SIG-M5 (cell line): ENCODE data around the gene CCL14.
"Not testable (repeated sequence)": the region's sequence is repeated elsewhere in the genome, so short reads cannot be mapped to it uniquely, and the experiment has no call there.

ENCODE experiments used
- DNase-seq: peaks from one replicate; lab custom pipeline; 2025; lab: John Stamatoyannopoulos, UW

The CCL14 gene

DNA sequence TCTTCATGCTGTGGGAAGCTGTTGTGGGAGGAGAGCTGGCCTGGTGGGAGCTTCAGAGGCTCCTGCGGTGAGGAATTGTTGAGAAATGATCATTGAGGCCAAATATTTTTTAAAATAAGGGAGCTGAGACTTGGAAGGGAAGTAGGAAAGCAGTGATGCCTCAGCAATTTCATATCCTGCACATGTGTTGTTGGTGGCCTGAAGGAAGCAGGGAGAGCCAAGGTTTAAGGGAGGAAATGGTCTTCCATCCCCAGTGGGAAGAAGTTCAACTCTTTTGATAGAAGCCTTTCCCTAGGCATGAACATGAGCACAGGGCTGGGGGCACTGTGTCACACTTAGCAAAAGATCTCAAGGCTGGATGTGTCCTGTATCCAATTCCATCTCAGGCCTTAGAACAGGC lies at the start of gene CCL14:
Gene CCL14, minus strand, starts transcription at position 87 of the 400 bp plus-strand sequence. Its CDS starts 80 bp downstream, at position 7.
- no peak for DNase-seq

DNA sequence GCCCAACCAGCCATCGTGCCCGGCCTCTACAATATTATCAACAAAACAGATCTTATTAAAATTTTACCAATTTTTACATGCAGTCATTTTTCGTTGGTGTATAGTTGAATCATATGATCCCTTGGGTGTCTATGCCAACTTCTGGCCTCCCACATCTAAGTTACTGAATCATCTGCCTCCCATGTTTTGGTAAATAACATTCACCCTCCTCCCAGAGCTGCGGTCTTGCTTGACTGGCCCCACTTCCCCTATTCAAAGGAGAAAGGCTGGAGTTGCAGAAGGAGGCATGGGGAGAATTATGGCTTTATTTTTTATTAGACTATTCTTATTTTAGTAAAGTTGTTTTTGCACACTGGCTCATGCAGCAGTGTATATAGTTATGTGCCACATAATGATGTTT lies 49.7 kb upstream of the CCL14 start:
- DNase-seq: peak; percentile 60

DNA sequence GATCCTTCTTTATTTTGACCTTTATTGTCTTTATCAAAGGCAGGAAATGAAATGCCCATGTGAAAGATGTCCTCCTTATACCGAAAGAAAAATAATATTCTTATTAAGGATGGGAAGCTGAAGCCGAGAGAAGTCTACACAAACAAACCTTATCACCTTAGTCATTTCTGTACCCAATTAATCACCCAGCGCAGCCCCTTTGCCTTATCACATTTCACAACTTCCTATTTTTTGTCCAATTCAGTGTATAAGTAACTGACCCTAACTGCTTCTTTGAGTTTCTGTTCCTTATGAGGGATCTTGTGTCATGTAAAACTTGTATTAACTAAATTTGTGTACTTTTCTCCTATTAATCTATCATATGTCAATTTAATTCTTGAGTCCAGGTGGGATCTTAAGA lies 47.6 kb upstream of the CCL14 start:
- DNase-seq: peak; percentile 84

DNA sequence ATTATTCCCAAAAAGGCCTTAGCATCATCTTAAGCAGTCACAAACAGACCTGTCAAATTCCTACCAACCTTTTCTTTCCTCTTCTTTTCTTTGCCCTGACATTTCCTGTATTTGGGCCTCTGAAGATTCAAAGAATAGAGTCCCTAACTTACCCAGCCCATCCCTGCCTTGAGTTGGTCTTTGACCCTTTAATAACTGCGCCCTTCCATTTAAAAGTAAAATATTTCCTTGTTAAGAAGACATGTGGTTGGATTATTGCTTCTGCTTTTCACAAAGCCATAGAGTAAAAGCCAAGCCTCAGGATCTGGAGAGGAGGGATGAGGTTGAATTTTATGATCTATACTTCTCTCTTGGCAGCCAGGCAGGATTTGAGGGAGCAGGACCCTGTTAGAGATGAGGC lies 44.4 kb upstream of the CCL14 start:
- no peak for DNase-seq

DNA sequence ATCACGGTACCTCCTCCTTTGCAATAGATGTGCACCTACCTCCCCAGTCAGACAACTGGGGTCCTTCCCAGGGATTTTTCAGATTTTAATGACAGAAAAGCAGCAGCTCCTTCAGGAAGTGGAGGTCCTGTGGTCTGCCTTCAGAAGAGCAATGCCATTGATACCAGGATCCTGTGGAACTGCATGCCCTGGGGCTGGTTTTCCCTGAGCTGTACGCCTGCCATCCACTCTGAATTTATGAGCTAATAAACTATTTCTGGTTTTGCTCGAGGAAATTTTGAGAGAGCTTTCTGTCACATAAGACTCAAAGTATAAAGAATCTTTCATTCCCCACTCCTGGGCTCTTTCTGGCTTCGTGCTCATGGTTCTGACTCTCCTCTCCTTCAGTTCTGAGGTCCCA lies 41.2 kb upstream of the CCL14 start:
- no peak for DNase-seq

DNA sequence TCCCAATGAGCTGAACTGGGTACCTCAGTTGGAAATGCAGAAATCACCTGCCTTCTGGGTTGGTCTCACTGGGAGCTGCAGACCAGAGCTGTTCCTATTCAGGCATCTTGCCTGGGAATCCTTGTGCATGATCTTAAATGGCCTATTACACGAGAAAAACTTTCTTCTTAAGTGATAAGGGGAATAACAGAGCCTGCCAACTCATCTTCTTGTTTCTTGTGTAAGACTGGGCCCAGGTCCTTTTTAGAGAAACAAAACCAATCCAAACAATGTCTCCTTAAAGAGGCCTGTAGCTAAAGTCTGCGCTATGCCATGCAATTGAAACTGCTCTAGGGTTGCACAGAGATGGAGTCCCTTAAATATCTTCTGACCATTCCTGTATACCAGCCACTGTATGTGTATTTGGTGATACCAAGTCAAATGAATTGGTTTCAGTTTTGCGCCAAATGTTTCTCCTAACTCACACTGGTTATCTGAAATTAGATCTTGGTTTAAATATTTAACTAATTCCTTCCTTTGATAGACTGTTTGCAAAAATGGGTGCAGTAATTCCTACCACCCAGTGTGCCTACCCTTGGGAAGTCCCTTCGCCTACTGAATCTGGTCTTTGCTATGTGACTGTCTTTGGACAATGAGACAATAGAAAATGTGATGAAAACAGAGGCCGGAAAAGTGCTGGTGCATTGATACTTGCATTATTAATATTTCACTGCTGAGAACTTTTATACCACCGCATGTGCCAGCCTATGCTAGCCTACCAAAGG lies 37.8 kb upstream of the CCL14 start:
- no peak for DNase-seq

DNA sequence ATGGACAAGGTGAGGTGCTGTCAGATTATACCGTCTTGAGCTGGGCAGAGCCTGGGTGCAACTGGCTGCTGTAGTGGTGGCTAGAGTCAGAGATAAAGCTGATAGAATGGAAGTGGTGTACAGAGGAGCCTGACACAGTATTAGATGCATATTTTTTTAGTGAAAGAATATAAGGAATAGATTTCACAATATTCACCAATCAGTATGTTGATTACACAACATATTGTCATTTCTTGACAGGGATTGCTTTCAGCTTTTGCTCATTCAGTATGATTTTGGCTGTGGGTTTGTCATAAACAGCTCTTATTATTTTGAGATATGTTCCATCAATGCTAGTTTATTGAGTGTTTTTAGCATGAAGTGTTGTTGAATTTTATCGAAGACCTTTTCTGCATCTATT lies 32.9 kb upstream of the CCL14 start:
- DNase-seq: no peak

DNA sequence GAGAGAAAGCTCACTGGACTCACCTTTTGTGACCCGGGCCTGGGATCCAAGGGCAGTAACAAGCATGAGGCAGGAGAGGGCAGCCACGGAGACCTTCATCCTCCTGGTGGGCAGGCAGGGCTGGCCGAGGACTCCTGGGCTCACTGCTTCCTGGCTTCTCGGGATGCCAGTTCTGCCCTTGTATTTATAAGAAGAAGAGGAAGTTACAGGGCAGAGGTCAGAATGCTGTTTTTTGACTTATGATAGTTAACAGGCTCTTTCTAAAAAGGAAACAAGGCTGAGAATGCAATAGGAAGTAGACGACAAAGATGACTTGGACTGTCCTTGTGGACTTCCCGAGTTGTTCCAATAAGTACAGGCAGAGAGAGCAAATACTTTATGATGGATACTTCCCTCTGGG lies 31.3 kb upstream of the CCL14 start, which contains the start of gene CCL23:
Gene CCL23, minus strand, starts transcription at position 174 of the 400 bp plus-strand sequence. Its CDS starts 75 bp downstream, at position 99.
- DNase-seq: no peak

DNA sequence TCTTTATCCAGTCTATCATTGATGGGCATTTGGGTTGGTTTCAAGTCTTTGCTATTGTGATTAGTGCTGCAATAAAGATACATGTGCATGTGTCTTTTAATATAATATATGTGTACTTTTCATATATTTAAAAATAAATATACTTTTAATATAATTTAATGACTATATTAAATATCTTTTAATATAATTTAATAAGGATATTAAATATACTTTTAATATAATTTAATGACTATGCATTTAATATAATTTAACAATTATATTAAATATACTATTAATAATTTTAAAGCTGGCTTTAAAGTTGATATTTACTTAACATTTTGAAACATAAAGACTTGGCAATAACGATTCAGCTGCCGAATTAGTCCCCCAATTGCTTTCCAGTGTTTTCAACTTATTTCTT lies 30.0 kb upstream of the CCL14 start:
- DNase-seq: no peak

DNA sequence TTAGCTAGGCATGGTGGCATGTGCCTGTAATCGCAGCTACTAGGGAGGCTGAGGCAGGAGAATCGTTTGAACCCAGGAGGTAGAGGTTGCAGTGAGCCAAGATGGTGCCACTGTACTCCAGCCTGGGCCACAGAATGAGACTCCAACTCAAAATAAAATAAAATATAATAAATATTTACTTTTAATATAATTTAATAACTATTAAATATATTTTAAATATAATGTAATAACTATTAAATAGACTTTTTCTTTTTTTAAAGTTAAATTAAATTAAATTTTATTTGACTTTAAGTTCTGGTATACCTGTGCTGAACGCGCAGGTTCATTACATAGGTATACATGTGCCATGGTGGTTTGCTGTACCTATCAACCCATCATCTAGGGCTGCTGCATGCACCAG lies 29.4 kb upstream of the CCL14 start:
- not testable (repeated sequence) for DNase-seq

DNA sequence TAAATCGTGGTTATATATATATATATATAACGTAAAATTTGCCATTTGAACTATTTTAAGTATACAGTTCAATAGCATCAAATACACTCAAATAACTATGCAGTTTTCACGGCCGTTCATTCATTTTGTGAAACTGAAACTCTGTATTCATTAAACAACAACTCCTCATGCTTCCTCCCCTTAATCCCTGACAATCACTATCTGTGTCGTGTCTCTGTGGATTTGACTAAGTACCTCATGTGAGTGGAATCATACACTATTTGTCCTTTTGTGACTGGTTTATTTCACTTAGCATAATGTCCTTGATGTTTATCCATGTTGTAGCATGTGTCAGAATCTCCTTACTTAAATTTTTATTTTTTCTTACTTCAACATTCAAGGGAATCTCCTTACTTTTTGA lies 28.4 kb upstream of the CCL14 start:
- no peak for DNase-seq

DNA sequence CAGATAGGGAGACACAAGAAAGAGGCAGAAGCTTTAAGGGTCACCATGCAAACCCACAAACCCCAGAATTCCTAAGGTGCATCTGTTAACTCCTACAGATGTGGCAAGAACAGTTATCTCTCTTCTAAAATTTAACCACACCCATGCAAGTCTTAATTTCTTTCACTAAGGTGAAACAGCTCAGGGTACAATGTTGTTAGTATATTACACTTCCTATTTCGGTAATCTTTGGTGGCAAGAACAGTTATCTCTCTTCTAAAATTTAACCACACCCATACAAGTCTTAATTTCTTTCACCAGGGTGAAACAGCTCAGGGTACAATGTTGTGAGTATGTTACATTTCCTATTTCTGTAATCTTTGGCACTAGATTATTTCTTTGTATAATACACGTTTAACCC lies 24.7 kb upstream of the CCL14 start:
- DNase-seq: no peak

DNA sequence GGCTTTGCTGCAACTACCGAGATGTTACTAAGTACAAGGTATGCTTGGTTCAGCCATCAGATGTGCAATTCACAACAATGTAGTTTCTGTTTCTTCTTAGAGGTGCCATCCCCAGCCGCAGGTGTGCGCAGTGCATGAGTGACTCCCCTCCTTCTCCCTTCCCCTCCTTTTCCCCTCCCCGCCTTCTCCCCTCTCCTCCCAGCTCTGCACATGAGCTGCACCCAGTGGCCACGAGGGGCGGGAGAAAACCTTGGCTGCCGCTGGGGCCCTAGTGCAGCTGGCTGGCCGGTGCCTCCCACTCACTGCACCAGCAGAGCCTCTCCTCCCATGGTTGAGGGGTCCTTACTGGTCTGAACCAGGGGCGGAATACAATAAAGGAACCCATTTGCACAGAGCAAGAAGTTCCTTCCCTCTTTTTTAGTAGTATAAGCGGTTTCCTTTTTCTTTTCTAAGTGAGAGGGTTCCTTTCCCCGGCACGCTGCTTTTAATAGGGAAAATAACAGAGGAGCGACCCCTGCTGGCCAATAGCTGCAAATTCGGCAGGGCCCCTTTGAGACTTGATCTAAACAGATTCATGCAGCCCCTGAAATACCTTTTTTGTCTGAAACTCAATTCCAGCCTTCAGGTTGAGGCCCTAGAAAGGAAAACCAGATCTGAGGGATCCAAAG lies 22.6 kb upstream of the CCL14 start:
- DNase-seq: no peak

DNA sequence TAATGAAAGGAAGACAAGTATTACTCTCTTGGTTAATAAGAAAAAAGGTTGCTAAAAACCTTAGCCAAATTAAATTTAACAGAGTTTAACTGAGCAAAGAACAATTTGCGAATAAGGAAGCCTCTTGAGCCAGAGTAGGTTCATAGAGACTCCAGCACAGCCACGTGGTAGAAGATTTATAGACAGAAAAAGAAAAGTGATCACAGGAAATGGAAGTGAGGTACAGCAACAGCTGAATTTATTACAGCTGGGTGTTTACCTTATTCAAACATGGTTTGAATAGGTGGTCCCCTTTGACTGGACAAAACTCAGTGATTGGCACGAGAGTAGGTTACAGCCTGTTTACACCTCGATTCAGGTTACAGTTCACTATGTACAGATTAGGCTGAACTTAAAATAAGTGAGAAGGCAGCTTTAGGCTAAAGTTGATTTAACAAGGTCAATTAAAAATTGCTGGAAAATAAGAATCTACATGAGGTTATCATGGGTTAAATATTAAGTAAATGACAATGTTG lies 18.1 kb upstream of the CCL14 start:
- DNase-seq: no peak

DNA sequence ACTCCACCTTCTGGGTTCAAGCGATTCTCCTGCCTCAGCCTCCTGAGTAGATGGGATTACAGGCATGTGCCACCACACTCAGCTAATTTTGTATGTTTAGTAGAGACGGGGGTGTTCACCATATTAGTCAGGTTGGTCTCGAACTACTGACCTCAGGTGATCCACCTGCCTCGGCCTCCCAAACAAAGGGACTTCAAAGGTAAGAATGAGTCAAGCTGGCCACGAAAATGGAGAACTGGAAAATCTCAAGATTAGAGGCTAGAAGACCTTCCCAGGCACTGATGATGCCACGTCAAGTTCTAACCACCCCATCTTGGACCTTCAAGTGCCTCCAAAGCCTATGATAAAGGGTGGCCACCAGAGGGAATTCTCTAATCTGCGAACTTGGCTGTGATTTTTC lies 16.1 kb upstream of the CCL14 start:
- no peak for DNase-seq

DNA sequence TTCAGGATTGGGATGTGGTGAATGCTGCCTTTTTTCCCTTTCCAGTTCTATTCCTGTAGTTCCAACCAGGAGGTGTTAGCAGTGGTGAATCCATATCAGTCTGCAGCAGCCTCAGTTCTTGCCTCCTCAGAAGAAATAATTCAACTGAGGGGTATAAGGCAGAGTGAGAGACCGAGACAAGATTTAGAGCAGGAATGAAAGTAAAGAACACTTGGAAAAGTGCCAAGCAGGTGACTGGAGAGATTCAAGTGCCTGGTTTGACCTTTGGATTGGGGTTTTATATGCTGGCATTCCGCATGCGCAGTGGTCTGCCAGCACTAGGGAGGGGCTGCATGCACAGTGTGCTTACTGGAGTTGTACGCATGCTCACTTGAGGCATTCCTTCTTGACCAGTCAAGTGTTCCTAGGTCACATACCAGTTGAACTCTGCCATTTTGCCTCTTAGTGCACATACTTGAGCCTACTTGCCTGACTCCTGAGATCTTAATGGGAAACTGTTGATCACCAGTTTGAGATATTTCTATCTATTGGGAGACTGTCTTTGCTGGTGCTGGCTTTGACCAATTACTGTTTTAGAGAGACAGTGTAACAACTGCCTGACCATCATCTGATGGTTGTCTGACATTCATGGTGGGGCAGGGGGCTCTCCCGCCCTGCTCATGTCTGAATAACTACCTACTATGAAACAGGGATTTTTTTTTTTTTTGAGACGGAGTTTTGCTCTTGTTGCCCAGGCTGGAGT lies 15.5 kb upstream of the CCL14 start:
- DNase-seq: no peak

DNA sequence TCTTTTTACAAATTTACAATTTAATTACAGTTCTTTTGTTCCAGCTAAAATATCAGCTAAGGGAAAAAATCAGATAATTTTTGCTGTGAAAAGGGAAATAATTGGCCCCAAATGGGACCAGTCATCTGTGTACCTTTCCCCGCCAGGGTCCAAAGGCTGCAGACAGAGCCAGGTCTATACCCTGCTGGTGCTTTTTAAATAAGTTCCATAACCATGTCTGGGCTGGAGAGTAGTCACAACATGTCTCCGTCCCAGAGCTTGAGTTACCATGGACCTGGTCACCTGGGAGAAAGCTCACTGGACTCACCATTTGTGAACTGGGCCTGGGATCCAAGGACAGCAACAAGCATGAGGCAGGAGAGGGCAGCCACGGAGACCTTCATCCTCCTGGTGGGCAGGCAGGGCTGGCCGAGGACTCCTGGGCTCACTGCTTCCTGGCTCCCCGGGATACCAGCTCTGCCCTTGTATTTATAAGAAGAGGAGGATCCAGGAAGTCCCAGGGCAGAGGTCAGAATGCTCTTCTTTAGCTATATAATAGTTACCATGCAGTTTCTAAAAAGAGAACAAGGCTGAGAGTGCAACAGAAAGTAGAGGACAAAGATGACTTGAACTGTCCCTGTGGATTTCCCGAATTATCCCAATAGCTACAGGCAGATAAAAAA lies 14.7 kb upstream of the CCL14 start, which contains the start of gene CCL15:
Gene CCL15, minus strand, starts transcription at position 444 of the 662 bp plus-strand sequence. Its CDS starts 61 bp downstream, at position 383.
- no peak for DNase-seq

DNA sequence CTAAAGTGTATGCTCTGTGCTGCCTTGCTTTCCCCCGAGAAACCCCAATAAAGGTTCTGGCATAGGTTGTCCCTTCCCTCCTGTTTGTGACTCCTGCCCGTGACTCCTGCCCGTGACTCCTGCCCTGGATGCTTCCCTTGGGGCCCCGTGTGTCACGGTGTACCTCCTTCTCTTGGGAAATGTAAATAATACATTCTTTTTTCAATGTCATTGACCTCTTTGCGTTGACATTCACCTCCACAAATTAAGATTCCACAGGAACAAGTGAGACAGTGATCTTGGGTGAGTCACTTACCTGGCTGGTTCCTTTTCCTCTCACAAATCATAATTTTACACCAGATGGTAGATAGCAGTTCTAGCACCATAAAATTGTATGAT lies 14.2 kb upstream of the CCL14 start:
- no peak for DNase-seq

DNA sequence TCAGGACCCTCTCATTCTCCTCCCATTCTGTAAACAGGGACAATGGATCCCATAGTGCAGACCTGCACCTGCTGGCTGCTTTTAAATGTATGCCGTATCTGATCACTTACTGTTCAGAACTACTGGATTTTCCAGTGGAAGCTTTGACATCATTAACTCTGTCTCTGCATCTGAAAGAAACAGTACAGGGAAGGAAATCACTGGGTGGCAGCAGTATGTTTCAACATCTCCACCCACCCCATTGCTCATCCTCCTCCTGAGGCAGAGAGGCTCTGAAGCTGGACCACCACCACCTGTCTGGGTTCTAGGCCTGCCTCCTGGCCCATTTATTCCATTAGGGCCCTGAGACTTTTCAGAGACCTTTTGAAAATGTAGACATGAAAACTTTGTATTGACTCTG lies 12.2 kb upstream of the CCL14 start:
- no peak for DNase-seq

DNA sequence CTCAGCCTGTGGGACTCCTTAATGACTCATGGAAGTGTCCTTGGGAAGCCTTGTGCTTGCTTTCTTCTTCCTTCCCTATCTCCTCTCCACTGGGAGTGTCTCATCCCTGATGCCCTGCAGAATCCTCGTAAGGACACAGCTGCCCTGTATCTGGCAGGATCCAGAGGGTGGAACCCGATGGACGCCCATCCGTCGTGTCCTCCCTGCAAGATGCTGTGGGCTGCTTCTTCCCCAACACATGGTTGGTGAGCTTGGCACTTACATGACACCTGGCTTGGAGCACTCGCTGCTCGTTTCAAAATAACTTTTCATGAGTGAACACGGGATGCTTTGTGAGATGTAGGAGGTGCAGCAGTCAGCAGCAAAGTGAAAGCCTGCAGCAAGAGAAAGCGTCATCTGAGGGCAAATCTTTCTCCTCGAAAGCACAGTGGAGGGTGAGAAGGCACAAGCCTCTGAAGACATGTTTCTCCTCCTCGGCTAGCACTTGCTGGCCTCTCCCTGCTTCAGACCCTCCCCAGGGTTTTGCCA lies 11.6 kb upstream of the CCL14 start:
- no peak for DNase-seq

DNA sequence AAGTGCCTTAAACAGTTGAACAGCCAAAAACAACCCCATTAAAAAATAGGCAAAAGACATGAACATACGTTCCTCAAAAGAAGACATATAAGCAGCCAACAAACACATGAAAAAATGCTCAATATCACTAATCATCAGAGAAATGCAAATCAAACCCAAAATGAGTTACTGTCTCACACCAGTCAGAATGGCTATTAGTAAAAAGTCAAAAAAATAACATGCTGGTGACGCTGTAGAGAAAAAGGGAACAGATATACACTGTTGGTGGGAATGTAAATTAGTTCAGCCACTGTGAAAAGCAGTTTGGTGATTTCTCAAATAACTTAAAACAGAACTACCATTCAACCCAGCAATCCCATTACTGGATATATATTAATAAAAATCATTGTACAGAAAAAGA lies 8.8 kb upstream of the CCL14 start:
- DNase-seq: not testable (repeated sequence)

DNA sequence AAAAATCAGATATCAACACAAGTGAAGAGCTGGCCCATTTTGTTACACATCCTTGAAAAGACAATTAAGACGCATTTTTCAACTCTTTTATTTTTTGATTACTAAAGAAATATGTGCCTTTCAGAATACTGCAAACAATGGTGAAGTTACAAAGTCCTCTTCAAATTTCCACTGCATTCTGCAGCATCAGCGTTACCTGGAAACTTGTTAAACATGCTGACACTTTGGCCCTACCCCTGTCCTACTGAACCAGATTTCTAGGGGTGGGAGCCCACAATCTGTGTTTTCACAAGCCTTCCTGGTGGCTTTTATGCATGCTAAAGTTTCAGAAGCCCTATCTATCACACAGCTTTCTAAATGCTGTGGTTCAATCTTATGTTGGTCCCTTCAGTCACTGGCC lies 4.5 kb upstream of the CCL14 start:
- DNase-seq: no peak
